GM12892 (cell line): ENCODE results near the gene TNFRSF8.

Experiments
- DNase-seq: peaks from one replicate; pipeline ENCODE4 v3.0.0; 2011; ENCODE audit not compliant: insufficient read length
- FAIRE-seq: peaks from 2 replicates; lab custom pipeline; 2011; peaks lifted over from hg19 to GRCh38; lab: Jason Lieb, UNC
- POLR2A ChIP-seq: IDR thresholded peaks from 2 replicates; pipeline ENCODE4 v1.6.1; 2011; ENCODE audit warnings: low read depth, low read length, control low read depth
- POLR2AphosphoS5 ChIP-seq: IDR thresholded peaks from 2 replicates; pipeline ENCODE4 v1.6.1; 2011; ENCODE audit warnings: low read depth, low read length, control low read depth
- TAF1 ChIP-seq: IDR thresholded peaks from 2 replicates; pipeline ENCODE4 v1.6.1; 2011; ENCODE audit warnings: low read depth, mild to moderate bottlenecking, control low read depth, low read length, borderline replicate concordance

Gene TNFRSF8

DNA sequence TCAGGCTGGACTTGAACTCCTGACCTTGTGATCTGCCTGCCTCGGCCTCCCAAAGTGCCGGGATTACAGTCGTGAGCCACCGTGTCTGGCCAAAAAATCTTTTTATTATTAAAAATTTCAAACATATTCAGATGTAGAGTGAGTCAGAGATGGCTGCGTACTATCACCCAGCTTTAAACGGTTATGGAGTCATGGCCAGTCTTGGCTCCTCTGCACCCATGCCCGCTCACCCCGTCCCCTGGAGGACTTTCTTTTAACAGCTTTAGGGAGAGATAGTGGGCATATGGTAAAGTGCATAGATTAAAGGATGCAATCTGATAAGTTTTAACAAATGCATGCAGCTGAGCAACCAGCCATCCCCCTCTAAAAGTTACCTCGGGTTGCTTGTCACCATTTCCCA lies 51.8 kb downstream of the TNFRSF8 start:
- FAIRE-seq (no peak), DNase-seq (no peak)
- TF ChIP-seq POLR2A (no peak), POLR2AphosphoS5 (no peak), TAF1 (no peak)

- TF ChIP-seq POLR2A (peak; percentile 30; the same call in 1 of the 2 replicates), TAF1 (no peak), POLR2AphosphoS5 (no peak)
- FAIRE-seq (no peak), DNase-seq (no peak)
These were observed 58.3 kb downstream of the TNFRSF8 start for GRCh38 chr1:12121212-12122003.

- TF ChIP-seq TAF1 (no peak), POLR2A (no peak), POLR2AphosphoS5 (no peak)
- DNase-seq (no peak), FAIRE-seq (no peak)
These were observed 60.1 kb downstream of the TNFRSF8 start for GRCh38 chr1:12123172-12123571.

DNA sequence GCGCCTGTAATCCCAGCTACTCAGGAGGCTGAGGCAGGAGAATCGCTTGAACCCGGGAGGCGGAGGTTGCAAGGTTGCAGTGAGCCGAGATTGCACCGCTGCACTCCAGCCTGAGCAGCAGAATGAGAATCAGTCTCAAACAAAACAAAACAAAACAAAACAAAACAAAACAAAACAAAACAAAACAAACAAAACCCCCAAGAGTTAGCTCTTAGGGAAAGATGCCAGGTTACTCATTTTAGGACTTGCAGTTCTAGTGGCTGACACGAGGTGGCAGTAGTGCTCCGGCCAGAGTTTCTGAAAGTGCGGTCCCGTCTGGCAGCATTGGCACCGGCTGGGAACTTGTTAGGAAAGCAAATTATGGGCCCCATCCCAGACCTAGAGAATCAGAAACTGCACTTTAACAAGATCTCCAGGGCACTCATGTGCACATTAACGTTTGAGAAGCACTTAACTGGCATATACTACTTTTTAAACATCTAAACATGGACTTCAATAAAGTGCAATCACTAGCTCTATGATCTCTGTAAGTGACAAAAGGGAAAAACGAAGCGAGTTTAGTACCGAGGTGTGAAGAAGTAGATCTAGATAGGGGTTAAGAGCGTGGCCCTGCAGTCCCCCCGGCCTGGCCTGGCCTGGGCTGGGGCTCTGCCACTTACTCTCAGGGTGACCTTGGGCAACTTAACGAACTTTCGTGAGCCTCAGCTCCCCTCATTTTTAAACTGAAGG lies 61.8 kb downstream of the TNFRSF8 start:
- DNase-seq (no peak), FAIRE-seq (peak; percentile 63)
- TF ChIP-seq POLR2AphosphoS5 (no peak), TAF1 (no peak), POLR2A (no peak)

DNA sequence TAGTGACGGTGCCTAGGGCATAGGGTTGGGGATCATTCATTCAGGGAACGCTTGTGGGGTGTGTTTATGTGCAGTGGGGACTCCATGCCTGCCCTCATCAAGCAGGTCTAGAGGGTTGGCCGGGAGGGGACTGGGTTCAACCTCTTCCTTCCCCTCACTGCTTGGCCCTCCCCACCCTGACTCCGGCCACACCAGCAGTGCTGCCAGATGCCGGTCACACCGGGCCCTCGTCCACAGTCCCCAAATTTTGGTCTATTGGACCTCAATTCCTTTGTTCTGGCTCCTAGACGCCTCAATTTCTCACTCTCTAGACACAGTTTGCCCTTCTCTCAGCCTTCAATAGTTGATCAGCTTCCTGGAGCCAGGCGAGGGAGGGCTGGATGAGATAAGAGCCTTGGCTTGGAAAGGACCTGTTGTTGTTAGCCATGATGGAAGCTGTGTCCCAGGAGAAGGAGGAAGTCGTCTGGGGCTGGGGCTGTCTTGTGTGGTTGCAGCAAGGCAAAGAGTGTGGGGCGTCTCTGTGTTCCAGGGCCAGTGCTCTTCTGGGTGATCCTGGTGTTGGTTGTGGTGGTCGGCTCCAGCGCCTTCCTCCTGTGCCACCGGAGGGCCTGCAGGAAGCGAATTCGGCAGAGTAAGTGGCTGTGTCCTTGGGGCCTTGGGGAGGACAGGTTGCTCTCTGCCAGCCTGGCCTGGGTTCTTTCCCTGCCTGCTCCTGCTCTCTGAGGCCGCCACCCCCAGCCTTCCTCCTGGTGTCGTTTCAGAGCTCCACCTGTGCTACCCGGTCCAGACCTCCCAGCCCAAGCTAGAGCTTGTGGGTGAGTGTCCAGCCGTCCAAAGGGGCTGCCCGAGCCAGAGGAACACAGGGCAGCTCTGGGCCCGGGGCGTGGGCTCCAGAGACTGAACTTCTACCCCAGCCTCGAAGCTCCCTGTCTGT lies 62.6 kb downstream of the TNFRSF8 start:
- TF ChIP-seq POLR2AphosphoS5 (0 out of 2 replicates have a peak, but pooled peaks have one; percentile 26), POLR2A (no peak; the same call in 1 of the 2 replicates)
- DNase-seq: no peak
- FAIRE-seq: peak; percentile 5

- TF ChIP-seq POLR2A: no peak
- TF ChIP-seq TAF1: no peak
- no peak for TF ChIP-seq POLR2AphosphoS5
- DNase-seq: no peak
- FAIRE-seq: no peak
These were observed 63.7 kb downstream of the TNFRSF8 start for GRCh38 chr1:12126781-12127180.

GRCh38 chr1:12127206-12127810 lies 64.2 kb downstream of the TNFRSF8 start:
- FAIRE-seq: no peak

GRCh38 chr1:12128120-12128519 lies 65.0 kb downstream of the TNFRSF8 start:
- FAIRE-seq: peak; percentile 14
- TF ChIP-seq TAF1: no peak
- peak; percentile 57; the same call in 1 of the 2 replicates for TF ChIP-seq POLR2AphosphoS5
- TF ChIP-seq POLR2A: peak; percentile 36; the same call in 1 of the 2 replicates
- DNase-seq: no peak

More at GRCh38 chr1:12127206-12127810, 64.2 kb downstream of the TNFRSF8 start:
- no peak for DNase-seq
- TF ChIP-seq POLR2A (no peak), TAF1 (no peak), POLR2AphosphoS5 (no peak)

GRCh38 chr1:12129624-12130023 lies 66.5 kb downstream of the TNFRSF8 start:
- no peak for TF ChIP-seq POLR2A
- no peak for TF ChIP-seq POLR2AphosphoS5
- TF ChIP-seq TAF1: no peak
- DNase-seq (no peak), FAIRE-seq (no peak)

- DNase-seq: no peak
- FAIRE-seq: no peak
- TF ChIP-seq TAF1 (no peak), POLR2AphosphoS5 (0 out of 2 replicates have a peak, but pooled peaks have one; percentile 27)
These were observed 67.5 kb downstream of the TNFRSF8 start for GRCh38 chr1:12130466-12131130.
